Measurements from ENCODE around the gene NAPEPLD. TPM values are rescaled to one million over a fixed set of nuclear protein-coding genes. Genes with fewer than 3 reads are reported as not detected.
A peak's percentile ranks its signal among the peaks of the same experiment; 100 is the strongest.
"Not testable (repeated sequence)": the region's sequence is repeated elsewhere in the genome, so short reads cannot be mapped to it uniquely, and the experiment has no call there.

NAPEPLD gene
- polyA plus RNA-seq (ENCODE audit: insufficient read length in 3 of 3): 10 to 100 TPM; 33.4 to 39.5 (median 38.8) TPM

DNA sequence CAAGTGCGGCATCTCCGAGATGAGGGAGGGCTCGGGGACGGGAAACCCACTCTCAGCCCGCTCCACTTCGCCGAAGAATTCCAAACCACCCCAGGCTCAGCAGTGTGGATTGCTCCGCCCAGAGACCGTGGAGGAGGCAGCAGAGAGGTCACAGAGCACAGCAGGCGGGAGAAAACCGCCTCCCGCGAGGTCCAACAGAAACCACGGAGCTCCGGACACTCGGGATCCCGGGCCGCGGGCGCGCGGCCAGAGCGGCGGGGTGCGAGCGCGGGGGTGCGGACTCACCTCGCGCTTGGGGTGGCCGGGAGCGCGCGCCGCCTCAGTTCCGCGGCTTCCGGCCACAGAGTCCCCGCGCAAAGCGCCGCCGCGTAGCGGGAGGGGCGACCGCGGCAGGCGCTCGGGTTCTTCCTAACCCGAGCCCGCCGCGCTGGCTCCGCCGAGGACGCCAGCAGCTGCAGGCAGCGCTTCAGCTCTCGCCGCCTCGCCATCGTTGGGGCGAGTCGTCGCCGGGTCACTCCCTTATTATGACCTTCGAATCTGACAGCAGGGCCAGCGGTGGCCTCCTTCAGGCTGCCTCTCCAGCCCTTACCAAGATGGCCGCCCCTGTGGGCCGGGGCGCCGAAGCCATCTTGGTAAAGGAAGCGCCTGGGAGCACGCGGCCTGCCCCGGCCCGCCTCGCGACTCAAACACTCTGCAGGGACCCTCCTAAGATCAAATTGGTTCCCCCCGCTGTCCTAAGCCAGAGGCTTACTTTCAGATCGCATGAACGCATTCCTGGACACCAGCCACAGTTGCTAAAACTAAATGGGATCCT, at the start of gene NAPEPLD:
Gene NAPEPLD (minus strand): TSS at position 106 of the 814 bp plus-strand sequence. CDS start 20,323 bp downstream, outside the sequence.
- peak; percentile 82 to 84 (median 83) for DNase-seq (ENCODE audit: low read depth in 3 of 3, low spot score in 2 of 3)

DNA sequence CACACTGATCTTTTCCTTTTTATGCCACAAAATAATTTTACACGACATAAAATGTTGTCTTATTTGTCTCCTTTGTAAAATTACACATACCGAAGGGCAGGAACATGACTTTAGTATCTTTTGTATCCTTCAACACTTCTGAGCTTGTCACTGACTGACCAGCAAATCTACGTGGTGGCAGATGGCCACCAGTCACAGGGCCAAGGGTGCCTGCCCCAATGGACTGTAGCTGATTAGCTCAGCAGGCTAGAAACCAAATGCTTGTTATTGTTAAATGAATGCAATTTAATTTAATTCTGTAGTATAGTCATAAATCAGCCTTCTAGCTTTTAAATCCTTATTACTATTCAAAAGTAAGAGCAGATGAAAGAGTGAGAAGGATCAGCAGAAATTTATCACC, 49.2 kb upstream of the NAPEPLD start:
- DNase-seq (ENCODE audit: low read depth in 3 of 3, low spot score in 2 of 3): not testable (repeated sequence)

DNA sequence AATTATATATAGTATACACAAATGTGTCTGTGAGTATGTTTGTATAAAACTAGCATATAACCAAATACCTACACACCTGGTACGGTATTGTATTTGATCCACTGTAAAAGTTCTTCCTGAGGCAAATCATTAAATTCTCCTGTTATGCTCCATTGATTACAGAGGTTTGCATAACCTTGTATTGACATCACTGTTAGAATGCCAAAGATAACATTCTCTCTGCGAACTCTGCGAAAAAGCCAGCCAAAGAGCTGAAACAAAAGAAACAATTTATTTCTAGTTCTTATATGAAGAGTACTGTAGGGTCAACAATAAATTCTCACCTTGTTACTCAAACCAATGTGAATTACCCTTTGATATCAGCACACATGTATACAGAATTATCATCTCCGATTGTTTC, 46.5 kb upstream of the NAPEPLD start:
- peak in 1 of 3 donors; percentile 5 for DNase-seq (ENCODE audit: low read depth in 3 of 3, low spot score in 2 of 3)

DNA sequence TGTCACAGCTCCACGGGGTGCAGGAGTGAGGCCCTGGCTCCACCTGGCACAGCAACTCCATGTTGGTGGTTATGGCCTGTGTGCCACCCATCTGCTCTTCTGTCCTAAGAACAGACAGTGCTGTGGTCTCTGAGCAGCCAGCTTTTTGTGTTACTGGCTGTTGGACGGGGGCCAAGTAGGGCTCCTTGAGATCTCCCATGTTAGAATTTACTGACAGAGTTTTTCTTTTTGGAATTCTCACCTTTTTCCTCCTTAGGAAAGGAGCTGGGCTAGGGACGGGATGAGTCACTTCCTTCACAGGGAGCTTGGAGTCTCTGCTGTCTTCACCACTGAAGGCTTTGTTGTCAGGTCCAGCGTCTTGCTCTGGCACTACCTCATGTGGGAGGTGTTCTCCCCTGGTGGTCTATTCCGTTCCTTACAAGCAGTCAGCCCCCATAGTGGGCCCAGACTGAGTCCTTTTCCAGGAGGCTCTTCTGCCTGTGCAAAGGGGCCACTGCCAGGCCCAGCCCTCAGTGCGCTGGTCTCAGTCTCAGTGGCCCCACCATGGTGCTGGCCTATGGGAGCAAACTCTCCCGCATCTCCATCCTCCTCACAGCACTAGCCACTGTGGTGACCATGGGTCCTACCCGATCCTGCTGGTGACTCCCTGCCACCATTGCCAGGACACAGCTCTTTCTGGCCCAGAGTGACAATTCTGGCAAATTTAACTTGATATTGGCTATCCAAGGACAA, 23.7 kb upstream of the NAPEPLD start:
- not testable (repeated sequence) for DNase-seq (ENCODE audit: low read depth in 3 of 3, low spot score in 2 of 3)

DNA sequence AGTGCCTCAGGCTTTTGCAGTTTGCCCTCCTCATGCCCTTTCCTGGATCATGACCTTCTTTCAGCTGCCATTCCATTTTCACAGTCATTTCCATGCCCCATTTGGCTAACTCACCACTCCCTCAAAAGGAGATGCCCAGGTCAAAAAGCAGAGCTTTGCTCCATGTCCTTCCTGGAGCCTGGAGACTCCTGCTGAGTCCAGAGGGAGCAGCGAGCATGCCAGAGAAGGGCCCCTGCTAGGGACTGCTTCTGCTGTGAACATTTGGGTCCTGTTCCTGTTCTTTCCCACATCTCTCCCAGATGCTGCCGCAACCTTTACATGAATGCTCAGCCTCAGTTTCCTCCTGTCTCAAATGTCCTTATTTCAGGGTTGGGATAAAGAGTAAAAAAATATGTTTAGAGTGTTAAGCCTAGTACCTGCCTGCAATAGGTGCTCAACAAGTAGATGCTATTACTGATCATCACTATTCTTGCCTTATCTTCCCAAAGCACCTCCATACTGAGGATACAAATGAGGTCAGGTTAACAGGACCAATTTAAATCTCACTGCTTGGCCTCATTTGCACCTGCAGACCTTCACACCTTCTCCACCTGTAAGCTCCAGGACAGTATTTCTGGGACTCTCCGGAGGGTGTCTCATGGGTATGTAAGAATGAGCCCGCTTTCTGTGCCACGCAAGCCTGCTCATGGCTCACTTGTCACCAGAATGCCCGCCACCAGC, 23.0 kb upstream of the NAPEPLD start:
- not testable (repeated sequence) for DNase-seq (ENCODE audit: low read depth in 3 of 3, low spot score in 2 of 3)

DNA sequence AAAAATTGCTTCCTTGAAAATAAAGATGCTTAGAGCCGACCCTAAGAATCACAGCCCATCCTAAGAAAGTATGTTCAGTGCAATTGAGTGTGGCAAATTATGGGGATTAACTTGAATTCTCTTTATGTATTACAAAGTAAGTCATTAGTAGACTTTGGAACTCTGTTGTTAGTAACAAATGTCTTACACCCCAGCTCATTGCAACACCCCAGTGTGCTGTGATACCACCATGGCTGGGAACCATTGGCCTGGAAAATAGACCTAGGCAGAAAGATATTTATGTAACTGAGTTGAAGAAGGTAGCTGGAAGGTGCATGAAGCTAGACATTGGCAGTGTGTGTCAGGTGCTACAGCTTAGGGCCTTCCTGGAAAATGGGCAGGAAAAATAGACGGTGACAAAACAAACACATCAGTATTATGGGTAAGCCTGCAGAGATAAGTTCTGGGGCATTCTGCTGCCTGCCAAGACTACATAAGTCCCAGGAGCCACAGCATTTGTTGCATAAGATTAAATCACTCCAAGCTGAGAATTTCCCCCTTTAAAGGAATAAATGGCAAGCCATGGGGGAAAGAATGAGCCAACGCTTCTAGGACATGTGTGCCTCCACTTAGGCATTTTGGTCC, 18.1 kb upstream of the NAPEPLD start:
- DNase-seq (ENCODE audit: low read depth in 3 of 3, low spot score in 2 of 3): not testable (repeated sequence)

DNA sequence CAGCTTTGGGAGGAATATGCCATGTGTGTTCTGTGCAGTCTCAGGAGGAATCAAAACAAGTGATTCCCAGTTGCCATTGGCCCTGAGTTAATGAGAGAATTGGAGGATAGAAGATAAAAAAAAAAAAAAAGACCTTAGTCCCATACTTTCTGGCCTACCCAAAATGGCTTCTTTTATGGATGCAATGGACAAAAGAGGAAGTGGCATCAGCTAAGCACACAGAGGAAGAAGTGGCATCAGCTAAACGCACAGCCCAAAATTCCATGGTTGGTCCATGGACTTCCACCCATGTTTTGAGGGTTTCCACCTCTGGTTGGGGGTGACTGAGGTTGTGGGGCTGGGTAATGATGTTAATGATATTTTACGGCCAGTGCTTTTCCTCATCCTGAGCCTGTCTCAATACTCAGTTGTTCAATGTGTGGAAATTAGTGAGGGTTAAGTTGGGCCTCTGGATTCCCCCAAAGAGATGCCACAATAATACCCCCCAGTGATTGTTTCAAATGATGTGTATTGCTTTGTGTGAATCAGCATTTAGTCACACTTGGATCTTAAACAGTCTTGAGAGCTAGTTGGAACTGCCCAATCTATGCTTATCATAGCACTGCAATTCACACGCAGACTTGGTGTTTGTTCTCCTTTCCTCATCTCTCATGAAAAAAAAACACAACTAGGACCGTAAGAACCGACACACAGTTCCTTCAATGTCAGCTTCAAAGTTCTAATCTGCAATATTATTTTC, 14.4 kb upstream of the NAPEPLD start:
- not testable (repeated sequence) for DNase-seq (ENCODE audit: low read depth in 3 of 3, low spot score in 2 of 3)

DNA sequence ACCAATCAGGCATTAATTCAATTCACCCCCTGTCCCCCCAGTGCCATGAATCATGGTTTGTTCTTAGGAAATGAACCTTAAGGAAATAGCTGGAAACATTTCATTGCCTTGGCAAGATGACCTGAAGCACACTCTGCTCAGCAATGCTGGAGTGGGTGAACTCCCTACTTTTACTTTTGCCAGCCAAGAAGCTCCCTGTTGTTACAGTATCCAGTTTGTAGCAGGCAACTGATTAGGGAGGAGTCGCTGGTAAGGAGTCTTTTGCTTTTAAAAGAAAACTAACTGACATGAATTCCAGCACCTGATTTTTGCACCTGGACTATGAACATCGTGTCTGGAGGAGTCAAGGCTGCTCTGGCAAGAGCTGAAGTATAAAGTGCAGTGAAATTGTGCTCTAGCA, 13.7 kb upstream of the NAPEPLD start:
- DNase-seq (ENCODE audit: low read depth in 3 of 3, low spot score in 2 of 3): not testable (repeated sequence)

DNA sequence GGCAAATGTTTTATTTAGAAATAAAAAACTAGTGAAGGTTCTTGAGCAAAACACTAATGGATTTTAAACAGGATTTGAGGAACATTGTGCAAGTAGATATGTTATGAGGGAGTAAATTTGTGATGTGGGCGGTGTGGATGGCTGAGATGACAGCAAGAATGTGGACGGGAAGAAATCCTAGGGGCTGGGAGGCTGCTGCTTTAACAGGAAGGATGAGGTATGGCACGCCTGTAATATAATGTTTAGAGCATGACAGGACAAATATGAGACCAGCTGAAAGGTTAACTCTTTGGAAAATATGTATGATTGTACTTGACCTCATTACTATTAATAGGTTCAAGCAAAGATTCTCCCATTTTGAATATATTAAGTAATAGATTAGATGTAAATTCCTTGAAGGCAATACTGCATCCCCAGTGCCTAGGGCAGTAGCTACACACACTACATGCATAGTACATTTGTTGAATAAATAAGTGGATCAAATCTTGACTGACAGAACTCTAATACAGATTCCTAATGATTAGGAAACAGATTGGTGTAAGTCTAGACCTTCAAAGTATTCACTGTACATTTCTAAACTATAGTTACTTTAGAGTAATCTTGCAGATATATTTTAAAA, 13.2 kb upstream of the NAPEPLD start:
- not testable (repeated sequence) for DNase-seq (ENCODE audit: low read depth in 3 of 3, low spot score in 2 of 3)

DNA sequence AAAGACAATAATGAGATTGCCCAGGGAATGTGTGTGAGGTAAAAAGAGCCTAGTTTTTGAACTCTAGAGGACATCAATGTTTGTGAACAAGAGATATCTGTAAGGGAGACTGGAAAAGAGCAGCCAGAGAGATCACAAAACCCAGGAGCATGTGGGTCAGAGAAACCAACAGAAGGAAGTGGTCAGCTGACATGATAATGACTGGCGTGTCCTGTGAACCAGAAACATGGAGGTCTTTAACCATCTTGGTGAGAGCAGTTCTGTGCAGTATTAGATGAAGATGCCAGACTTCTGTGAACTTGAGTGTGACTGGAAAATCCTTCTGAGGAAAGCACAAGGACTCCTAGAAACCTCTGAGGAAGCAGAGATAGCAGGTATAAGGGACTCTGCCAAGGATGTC, 10.2 kb upstream of the NAPEPLD start:
- not testable (repeated sequence) for DNase-seq (ENCODE audit: low read depth in 3 of 3, low spot score in 2 of 3)

DNA sequence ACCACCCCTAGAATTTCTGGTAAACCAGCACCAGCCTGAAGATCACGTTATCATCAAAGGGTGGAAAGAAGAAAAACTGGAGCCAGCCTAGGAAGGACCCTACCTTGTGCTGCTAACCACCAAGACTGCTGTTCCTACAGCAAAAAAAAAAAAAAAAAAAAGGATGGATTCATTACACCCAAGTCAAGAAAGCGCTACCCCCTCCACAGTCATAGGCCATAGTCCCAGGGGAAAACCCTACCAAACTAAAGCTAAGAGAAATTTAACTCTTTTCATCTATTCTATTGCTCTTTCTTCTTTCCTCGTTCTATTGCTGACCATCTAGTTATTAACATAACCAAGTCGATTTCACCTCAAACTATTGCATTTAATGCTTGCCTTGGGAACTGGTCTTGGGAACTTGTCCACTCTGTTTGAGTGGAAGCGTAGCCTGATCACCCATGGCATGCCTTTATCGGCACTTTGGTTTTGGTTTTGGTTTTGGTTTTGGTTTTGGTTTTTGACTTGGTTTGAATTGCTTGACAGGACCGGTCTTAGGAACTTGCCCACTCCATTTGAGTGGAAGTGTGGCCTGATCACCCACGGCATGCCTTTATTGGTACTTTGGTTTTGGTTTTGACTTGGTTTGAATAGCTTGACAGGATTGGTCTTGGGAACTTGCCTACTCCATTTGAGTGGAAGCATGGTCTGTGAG, 6.6 kb upstream of the NAPEPLD start:
- DNase-seq (ENCODE audit: low read depth in 3 of 3, low spot score in 2 of 3): not testable (repeated sequence)

DNA sequence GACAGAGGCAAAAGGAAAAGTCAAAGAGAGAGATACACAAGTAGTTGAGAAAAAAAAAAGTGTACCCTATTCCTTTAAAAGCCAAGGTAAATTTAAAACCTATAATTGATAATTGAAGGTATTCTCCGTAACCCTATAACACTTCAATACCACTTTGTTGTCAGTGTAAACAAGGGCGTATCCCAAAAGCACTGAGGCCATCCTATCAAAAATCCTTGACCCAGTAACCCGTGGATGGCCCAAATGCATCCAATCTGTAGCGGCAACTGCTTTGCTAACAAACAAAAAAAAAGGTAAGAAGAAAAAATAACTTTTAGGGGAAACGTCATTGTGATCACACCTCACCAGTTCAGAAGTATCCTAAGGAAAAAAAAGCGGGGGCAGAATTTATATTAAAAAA, 5.1 kb upstream of the NAPEPLD start:
- DNase-seq (ENCODE audit: low read depth in 3 of 3, low spot score in 2 of 3): no peak

DNA sequence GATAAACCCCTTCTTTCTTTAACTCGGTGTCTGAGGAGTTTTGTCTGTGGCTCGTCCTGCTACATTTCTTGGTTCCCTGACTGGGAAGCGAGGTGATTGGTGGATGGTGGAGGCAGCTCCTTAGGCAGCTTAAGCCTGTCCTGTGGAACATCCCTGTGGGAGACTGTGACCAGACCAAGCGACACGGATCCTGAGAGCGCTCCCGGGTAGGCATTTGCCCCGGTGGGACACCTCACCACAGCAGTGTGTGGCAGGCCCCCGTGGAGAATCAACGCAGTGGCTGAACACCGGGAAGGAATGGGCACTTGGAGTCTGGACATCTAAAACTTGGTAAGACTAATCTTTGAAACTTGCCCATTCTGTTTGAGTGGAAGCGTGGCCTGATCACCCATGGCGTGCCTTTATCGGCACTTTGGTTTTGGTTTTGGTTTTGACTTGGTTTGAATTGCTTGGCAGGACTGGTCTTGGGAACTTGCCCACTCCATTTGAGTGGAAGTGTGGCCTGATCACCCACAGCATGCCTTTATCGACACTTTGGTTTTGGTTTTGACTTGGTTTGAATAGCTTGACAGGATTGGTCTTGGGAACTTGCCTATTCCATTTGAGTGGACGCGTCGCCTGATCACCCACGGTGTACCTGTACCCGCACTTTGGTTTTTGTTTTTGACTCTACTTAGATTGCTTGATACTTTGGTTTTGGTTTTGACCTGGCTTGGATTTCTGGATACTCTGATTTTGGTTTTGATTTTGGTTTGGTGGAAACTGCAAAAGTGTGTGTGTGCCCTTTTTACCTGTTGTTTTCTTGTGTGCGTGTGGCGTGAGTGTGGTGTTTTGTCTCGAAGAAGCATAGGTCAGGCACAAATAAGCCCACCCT, 4.1 kb upstream of the NAPEPLD start:
- DNase-seq (ENCODE audit: low read depth in 3 of 3, low spot score in 2 of 3): not testable (repeated sequence)

DNA sequence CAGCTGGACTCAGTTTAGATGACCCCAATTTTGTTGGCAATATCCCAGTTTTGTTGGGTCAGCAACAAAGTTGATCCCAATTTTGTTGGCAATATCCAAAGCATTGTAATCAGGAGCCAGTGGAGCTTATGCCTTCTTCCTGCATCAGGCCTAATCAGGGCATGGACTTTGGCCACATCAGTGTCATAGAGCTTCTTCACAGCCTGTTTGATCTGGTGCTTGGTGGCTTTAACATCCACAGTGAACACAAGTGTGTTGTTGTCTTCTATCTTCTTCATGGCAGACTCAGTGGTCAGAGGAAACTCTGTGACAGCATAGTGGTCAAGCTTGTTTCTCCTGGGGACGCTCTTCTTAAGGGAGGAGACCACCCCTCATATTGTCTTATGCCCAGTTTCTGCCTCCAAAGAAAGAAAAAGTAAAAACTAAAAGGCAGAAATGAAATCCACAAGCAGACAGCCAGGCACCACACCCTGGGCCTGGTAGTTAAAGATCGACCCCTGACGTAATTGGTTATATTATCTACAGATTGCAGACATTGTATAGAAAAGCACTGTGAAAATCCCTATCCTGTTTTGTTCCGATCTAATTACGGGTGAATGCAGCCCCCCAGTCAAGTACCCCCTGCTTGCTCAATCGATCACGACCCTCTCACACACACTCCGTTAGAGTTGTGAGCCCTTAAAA, 3.2 kb upstream of the NAPEPLD start:
- not testable (repeated sequence) for DNase-seq (ENCODE audit: low read depth in 3 of 3, low spot score in 2 of 3)

DNA sequence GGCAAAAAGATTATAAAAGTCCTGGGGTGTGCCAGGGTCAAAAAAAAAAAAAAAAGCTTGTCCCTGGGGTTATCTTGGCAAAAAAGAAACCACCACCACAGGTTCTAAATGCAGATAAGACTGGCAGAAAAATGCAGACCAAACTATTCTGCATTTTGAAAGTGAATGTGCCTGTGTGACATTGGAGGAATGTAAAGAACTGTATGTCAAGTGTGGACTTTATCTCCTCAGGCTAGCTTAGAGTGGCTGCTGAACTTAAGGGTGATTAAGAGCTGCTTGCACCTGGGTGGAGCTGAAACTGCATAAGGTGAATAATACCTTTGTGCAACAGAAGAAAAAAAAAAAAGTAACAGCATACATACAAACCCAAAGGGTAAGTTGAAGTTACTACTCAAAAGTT, 1.3 kb upstream of the NAPEPLD start:
- DNase-seq (ENCODE audit: low read depth in 3 of 3, low spot score in 2 of 3): no peak

DNA sequence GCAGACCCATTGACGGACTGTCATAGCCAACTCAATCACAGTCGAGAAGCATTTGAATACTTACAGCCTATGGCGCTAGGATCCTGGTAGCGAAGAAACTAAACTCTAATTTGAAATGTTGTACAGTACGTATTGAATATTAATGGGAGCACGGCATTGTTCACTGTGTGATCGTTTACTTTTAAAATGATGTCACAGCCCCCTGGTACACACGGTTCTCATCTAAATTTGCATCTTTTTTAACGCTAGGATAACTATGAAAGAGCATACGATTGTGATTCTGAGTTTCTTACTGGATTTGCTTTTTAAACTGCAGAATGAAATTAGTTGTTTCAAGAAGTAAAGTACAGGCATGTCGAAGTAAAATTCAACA, 895 bp upstream of the NAPEPLD start:
- no peak for DNase-seq (ENCODE audit: low read depth in 3 of 3, low spot score in 2 of 3)

All from right renal cortex interstitium (tissue), 3 donors.